ENCODE data around the gene PCDH7.

PCDH7 gene

GRCh38 chr4:30725562-30725961 is 5.4 kb downstream of the PCDH7 start:
- no peak for DNase-seq (ENCODE audit: low spot score)

- DNase-seq (ENCODE audit: low spot score): no peak
Observed at GRCh38 chr4:30726090-30726675, 6.0 kb downstream of the PCDH7 start.

- DNase-seq (ENCODE audit: low spot score): no peak
Observed at GRCh38 chr4:30727409-30727808, 7.2 kb downstream of the PCDH7 start.

GRCh38 chr4:30728311-30728710 is 8.1 kb downstream of the PCDH7 start:
- DNase-seq (ENCODE audit: low spot score): no peak

GRCh38 chr4:30743897-30744296 is 23.7 kb downstream of the PCDH7 start:
- DNase-seq (ENCODE audit: low spot score): no peak

GRCh38 chr4:30744386-30744785 is 24.2 kb downstream of the PCDH7 start:
- no peak for DNase-seq (ENCODE audit: low spot score)

- DNase-seq (ENCODE audit: low spot score): no peak
Observed at GRCh38 chr4:30744957-30745640, 24.9 kb downstream of the PCDH7 start.

GRCh38 chr4:30746735-30747134 is 26.6 kb downstream of the PCDH7 start:
- no peak for DNase-seq (ENCODE audit: low spot score)

- DNase-seq (ENCODE audit: low spot score): no peak
Observed at GRCh38 chr4:30753316-30753715, 33.1 kb downstream of the PCDH7 start.

- no peak for DNase-seq (ENCODE audit: low spot score)
Observed at GRCh38 chr4:30754021-30754420, 33.9 kb downstream of the PCDH7 start.

GRCh38 chr4:30755346-30755745 is 35.2 kb downstream of the PCDH7 start:
- DNase-seq (ENCODE audit: low spot score): no peak

GRCh38 chr4:30756553-30756952 is 36.4 kb downstream of the PCDH7 start:
- DNase-seq (ENCODE audit: low spot score): no peak

- no peak for DNase-seq (ENCODE audit: low spot score)
Observed at GRCh38 chr4:30757357-30757756, 37.2 kb downstream of the PCDH7 start.

GRCh38 chr4:30760551-30760950 is 40.4 kb downstream of the PCDH7 start:
- DNase-seq (ENCODE audit: low spot score): no peak

GRCh38 chr4:30763321-30763727 is 43.2 kb downstream of the PCDH7 start:
- DNase-seq (ENCODE audit: low spot score): no peak

GRCh38 chr4:30765022-30765421 is 44.9 kb downstream of the PCDH7 start:
- no peak for DNase-seq (ENCODE audit: low spot score)

GRCh38 chr4:30767147-30767845 is 47.1 kb downstream of the PCDH7 start:
- DNase-seq (ENCODE audit: low spot score): no peak

- DNase-seq (ENCODE audit: low spot score): no peak
Observed at GRCh38 chr4:30768277-30768676, 48.1 kb downstream of the PCDH7 start.

- no peak for DNase-seq (ENCODE audit: low spot score)
Observed at GRCh38 chr4:30769093-30769492, 48.9 kb downstream of the PCDH7 start.

GRCh38 chr4:30770049-30770549 is 49.9 kb downstream of the PCDH7 start:
- DNase-seq (ENCODE audit: low spot score): no peak

- DNase-seq (ENCODE audit: low spot score): no peak
Observed at GRCh38 chr4:30770812-30771211, 50.6 kb downstream of the PCDH7 start.

GRCh38 chr4:30776451-30776850 is 56.3 kb downstream of the PCDH7 start:
- DNase-seq (ENCODE audit: low spot score): no peak

- no peak for DNase-seq (ENCODE audit: low spot score)
Observed at GRCh38 chr4:30776921-30777415, 56.8 kb downstream of the PCDH7 start.

Data from HuH-7.5 (cell line).